IMR-90 (cell line): ENCODE data around the gene RAB11FIP3.

Experiments
- BHLHE40 ChIP-seq: fragments of 150-350 bp; IDR thresholded peaks from 2 replicates; pipeline ENCODE4 v1.6.1; 2016; ENCODE audit warnings: mild to moderate bottlenecking, low read depth, low read length
- CEBPB ChIP-seq: IDR thresholded peaks from 2 replicates; pipeline ENCODE4 v1.6.1; 2012; ENCODE audit warnings: low read depth, low read length, improper control_type of control experiment
- MAFK ChIP-seq: IDR thresholded peaks from 2 replicates; pipeline ENCODE4 v1.6.1; 2012; ENCODE audit warnings: low read depth, low read length, improper control_type of control experiment
- NFE2L2 ChIP-seq: fragments of 150-350 bp; IDR thresholded peaks from 2 replicates; pipeline ENCODE4 v1.6.1; 2016; ENCODE audit warnings: low read depth, mild to moderate bottlenecking, low read length
- POLR2A ChIP-seq: IDR thresholded peaks from 2 replicates; pipeline ENCODE4 v1.6.1; 2012; ENCODE audit warnings: mild to moderate bottlenecking, low read depth, low read length
- USF2 ChIP-seq: fragments of 150-350 bp; IDR thresholded peaks from 2 replicates; pipeline ENCODE4 v1.6.1; 2017; ENCODE audit warnings: mild to moderate bottlenecking, antibody characterized with exemption, low read length, low read depth
- TF ChIP-seq, protein P1 (sequence below): conservative IDR thresholded peaks from 2 replicates; pipeline ENCODE4 v1.5.1; 2012; ENCODE audit warnings: mild to moderate bottlenecking, low read depth, low read length, improper control_type of control experiment

DNA sequence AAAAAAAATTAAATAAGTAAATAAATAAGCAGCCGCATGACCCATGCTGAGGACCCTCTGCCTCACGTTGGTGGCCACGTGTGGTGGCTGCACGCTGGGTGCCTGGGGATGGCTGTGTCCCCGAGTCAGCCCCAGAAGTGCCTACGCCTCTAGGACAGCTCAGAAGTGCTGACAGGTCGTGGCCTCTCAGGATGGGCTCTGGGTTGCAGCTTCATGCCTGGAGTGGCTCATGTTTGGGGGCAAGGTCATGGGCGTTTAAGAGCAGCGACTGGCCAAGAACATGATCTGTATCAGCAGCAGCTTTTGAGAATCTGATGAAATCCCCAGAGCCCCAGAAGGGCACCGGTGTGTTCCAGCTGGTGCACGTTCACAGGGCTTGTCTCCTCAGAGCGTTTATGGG lies 75.3 kb downstream of the RAB11FIP3 start:
- TF ChIP-seq POLR2A (no peak), MAFK (no peak), USF2 (no peak), CEBPB (no peak), NFE2L2 (no peak), BHLHE40 (no peak)
- TF ChIP-seq, protein P1, sequence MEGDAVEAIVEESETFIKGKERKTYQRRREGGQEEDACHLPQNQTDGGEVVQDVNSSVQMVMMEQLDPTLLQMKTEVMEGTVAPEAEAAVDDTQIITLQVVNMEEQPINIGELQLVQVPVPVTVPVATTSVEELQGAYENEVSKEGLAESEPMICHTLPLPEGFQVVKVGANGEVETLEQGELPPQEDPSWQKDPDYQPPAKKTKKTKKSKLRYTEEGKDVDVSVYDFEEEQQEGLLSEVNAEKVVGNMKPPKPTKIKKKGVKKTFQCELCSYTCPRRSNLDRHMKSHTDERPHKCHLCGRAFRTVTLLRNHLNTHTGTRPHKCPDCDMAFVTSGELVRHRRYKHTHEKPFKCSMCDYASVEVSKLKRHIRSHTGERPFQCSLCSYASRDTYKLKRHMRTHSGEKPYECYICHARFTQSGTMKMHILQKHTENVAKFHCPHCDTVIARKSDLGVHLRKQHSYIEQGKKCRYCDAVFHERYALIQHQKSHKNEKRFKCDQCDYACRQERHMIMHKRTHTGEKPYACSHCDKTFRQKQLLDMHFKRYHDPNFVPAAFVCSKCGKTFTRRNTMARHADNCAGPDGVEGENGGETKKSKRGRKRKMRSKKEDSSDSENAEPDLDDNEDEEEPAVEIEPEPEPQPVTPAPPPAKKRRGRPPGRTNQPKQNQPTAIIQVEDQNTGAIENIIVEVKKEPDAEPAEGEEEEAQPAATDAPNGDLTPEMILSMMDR, result no peak
